Fibroblast of peridontal ligament (primary cell): Measurements from ENCODE around the gene PHACTR1.

Experiments
- DNase-seq: peaks from one replicate; pipeline ENCODE4 v3.0.0-alpha.2; 2010; ENCODE audit errors: extremely low read depth

PHACTR1 gene

GRCh38 chr6:12848964-12849808 is 132.6 kb downstream of the PHACTR1 start:
- DNase-seq: no peak

GRCh38 chr6:12849809-12850198 is 133.2 kb downstream of the PHACTR1 start:
- no peak for DNase-seq

- DNase-seq: no peak
These were observed 134.6 kb downstream of the PHACTR1 start for GRCh38 chr6:12851123-12851695.

GRCh38 chr6:12861603-12862002 is 145.0 kb downstream of the PHACTR1 start:
- no peak for DNase-seq

- DNase-seq: no peak
These were observed 148.6 kb downstream of the PHACTR1 start for GRCh38 chr6:12865117-12865516.

GRCh38 chr6:12865671-12866181 is 149.2 kb downstream of the PHACTR1 start:
- DNase-seq: no peak

GRCh38 chr6:12866422-12867029 is 150.0 kb downstream of the PHACTR1 start:
- DNase-seq: no peak

GRCh38 chr6:12869816-12870432 is 153.4 kb downstream of the PHACTR1 start:
- no peak for DNase-seq

GRCh38 chr6:12873691-12874090 is 157.1 kb downstream of the PHACTR1 start:
- DNase-seq: no peak

- DNase-seq: no peak
These were observed 158.5 kb downstream of the PHACTR1 start for GRCh38 chr6:12875051-12875450.

- DNase-seq: no peak
These were observed 162.2 kb downstream of the PHACTR1 start for GRCh38 chr6:12878741-12879140.

- DNase-seq: no peak
These were observed 166.3 kb downstream of the PHACTR1 start for GRCh38 chr6:12882761-12883290.

GRCh38 chr6:12884983-12885382 is 168.4 kb downstream of the PHACTR1 start:
- DNase-seq: no peak

GRCh38 chr6:12886961-12887775 is 170.6 kb downstream of the PHACTR1 start:
- no peak for DNase-seq

- DNase-seq: no peak
These were observed 173.7 kb downstream of the PHACTR1 start for GRCh38 chr6:12890171-12890790.

- DNase-seq: no peak
These were observed 175.0 kb downstream of the PHACTR1 start for GRCh38 chr6:12891595-12891994.

- DNase-seq: no peak
These were observed 175.6 kb downstream of the PHACTR1 start for GRCh38 chr6:12892151-12892550.

GRCh38 chr6:12893036-12893435 is 176.5 kb downstream of the PHACTR1 start:
- no peak for DNase-seq

- no peak for DNase-seq
These were observed 179.2 kb downstream of the PHACTR1 start for GRCh38 chr6:12895721-12896120.

- DNase-seq: no peak
These were observed 179.7 kb downstream of the PHACTR1 start for GRCh38 chr6:12896208-12896733.
